Esophagus muscularis mucosa (tissue), 4 donors: Measurements from ENCODE around the gene CXCL16. TPM values are rescaled to one million over a fixed set of nuclear protein-coding genes. Genes with fewer than 3 reads are reported as not detected.

Source experiments
- DNase-seq: peaks from one replicate; pipeline ENCODE4 v3.0.0-alpha.2; 2017; ENCODE audit errors: extremely low spot score
- H3K27ac ChIP-seq, 4 donors: fragments of 200-600 bp; sonication (generic); replicated peaks in 1 of 4; 1 replicate in 3 of 4; 2 replicates in 1 of 4; pipeline ENCODE4 v1.5.1; 2016 to 2019; ENCODE audit warnings: mild to moderate bottlenecking in 1 of 4
- H3K27me3 ChIP-seq, 4 donors: fragments of 200-600 bp; sonication (generic); one replicate each; pipeline versions ENCODE4 v1.5.1 to v1.6.0; 2016 to 2019
- H3K36me3 ChIP-seq, 4 donors: fragments of 200-600 bp; sonication (generic); one replicate each; pipeline ENCODE4 v1.5.1; 2016 to 2019
- H3K4me1 ChIP-seq, 4 donors: fragments of 200-600 bp; sonication (generic); one replicate each; pipeline ENCODE4 v1.5.1; 2016 to 2019
- H3K4me3 ChIP-seq, 4 donors: fragments of 200-600 bp; sonication (generic); 1 replicate in 2 of 4; 2 replicates in 2 of 4; pipeline ENCODE4 v1.5.1; 2016 to 2019; ENCODE audit warnings: mild to moderate bottlenecking in 4 of 4, moderate library complexity in 1 of 4
- H3K9me3 ChIP-seq, 4 donors: fragments of 200-600 bp; sonication (generic); 1 replicate in 3 of 4; 2 replicates in 1 of 4; pipeline ENCODE4 v1.5.1; 2016 to 2019
- CTCF ChIP-seq, 3 experiments: fragments of 200-600 bp in 2 of 3; fragments of 450-650 bp in 1 of 3; sonication (generic) in 2 of 3; IDR thresholded peaks; one replicate each; pipeline ENCODE4 v1.5.1; 2017 to 2019; ENCODE audit warnings: antibody characterized with exemption in 3 of 3, mild to moderate bottlenecking in 2 of 3, moderate library complexity in 1 of 3
- EP300 ChIP-seq: sonication (generic); formaldehyde crosslinking; IDR thresholded peaks from one replicate; pipeline ENCODE4 v1.6.1; 2017; ENCODE audit warnings: antibody characterized with exemption
- POLR2A ChIP-seq: fragments of 450-650 bp; IDR thresholded peaks from one replicate; pipeline ENCODE4 v1.6.1; 2017; ENCODE audit warnings: antibody characterized with exemption, moderate library complexity, mild to moderate bottlenecking, low read depth
- POLR2AphosphoS5 ChIP-seq, 2 donors: sonication (generic); formaldehyde crosslinking; IDR thresholded peaks; one replicate each; pipeline ENCODE4 v1.6.1; 2017; ENCODE audit warnings: antibody characterized with exemption in 2 of 2
- WGBS: methylation state at CpG from one replicate; pipeline ENCODE4 v1.1.5; 2018; 5-methylcytosine and 5-hydroxymethylcytosine counted together
- intact Hi-C: fragments of 100-400 bp; cut with DNase I; formaldehyde crosslinking; loops from one replicate; pipeline ENCODE4 v1.15.1; 2023
- total RNA-seq, 4 donors: library from RNA; depleted of rRNA; stranded (reverse); fragments of >200 nt; gene quantifications; one replicate each; pipeline versions ENCODE4 v1.1.0 to v1.2.1, GENCODE V29; 2016

CXCL16 gene
- total RNA-seq, 4 donors from 2014 or later: 5.8 to 21.7 (median 9.4) TPM

GRCh38 chr17:4721203-4722135 is 18.3 kb downstream of the CXCL16 start:
- Histone ChIP-seq H3K27me3 (no peaks in the 10 kb centered on the region), H3K36me3 (peaks cover 12 to 45% (median 32%) of the 10 kb centered on the region in 4 donors), H3K4me1 (peaks cover 0 to 5% (median 2%) of the 10 kb centered on the region in 4 donors), H3K4me3 (no peak overlapping the region), H3K27ac (no peak overlapping the region), H3K9me3 (no peaks in the 10 kb centered on the region)
- no peak for TF ChIP-seq POLR2A
- no peak for TF ChIP-seq EP300
- TF ChIP-seq POLR2AphosphoS5 (IDR thresholded peaks at IDR 0.05): no peak
- no peak for TF ChIP-seq CTCF (IDR thresholded peaks at IDR 0.05)
- intact Hi-C loops: no loop called here
- no peak for DNase-seq
- 85% methylated on average over 12 of the region's 20 CpGs for WGBS

GRCh38 chr17:4720787-4721186 is 18.9 kb downstream of the CXCL16 start:
- WGBS: 93% methylated on average over 7 of the region's 7 CpGs
- no peak for TF ChIP-seq POLR2A
- no peak for TF ChIP-seq POLR2AphosphoS5 (IDR thresholded peaks at IDR 0.05)
- no peak for TF ChIP-seq EP300
- TF ChIP-seq CTCF (IDR thresholded peaks at IDR 0.05): no peak
- H3K27ac ChIP-seq: no peak overlapping the region
- intact Hi-C loops: no loop called here
- no peaks in the 10 kb centered on the region for H3K27me3 ChIP-seq
- no peak for DNase-seq
- H3K9me3 ChIP-seq: no peaks in the 10 kb centered on the region
- H3K4me3 ChIP-seq: no peak overlapping the region
- H3K36me3 ChIP-seq: peaks cover 17 to 52% (median 38%) of the 10 kb centered on the region in 4 donors
- peaks cover 0 to 5% (median 2%) of the 10 kb centered on the region in 4 donors for H3K4me1 ChIP-seq

GRCh38 chr17:4719684-4720221 is 20.0 kb downstream of the CXCL16 start:
- TF ChIP-seq POLR2A: no peak
- TF ChIP-seq EP300: no peak
- TF ChIP-seq CTCF (IDR thresholded peaks at IDR 0.05): no peak
- Histone ChIP-seq H3K9me3 (no peaks in the 10 kb centered on the region), H3K4me1 (peaks cover 0 to 7% (median 2%) of the 10 kb centered on the region in 4 donors), H3K27me3 (no peaks in the 10 kb centered on the region), H3K36me3 (peaks cover 17 to 54% (median 39%) of the 10 kb centered on the region in 4 donors), H3K27ac (no peak overlapping the region), H3K4me3 (no peak overlapping the region)
- no peak for DNase-seq
- WGBS: 66% methylated on average over 10 of the region's 15 CpGs
- intact Hi-C loops: no loop called here

GRCh38 chr17:4719146-4719545 is 20.6 kb downstream of the CXCL16 start:
- 86% methylated on average over 10 of the region's 10 CpGs for WGBS
- H3K27ac ChIP-seq: no peak overlapping the region
- no peaks in the 10 kb centered on the region for H3K9me3 ChIP-seq
- no peaks in the 10 kb centered on the region for H3K27me3 ChIP-seq
- H3K36me3 ChIP-seq: peaks cover 17 to 54% (median 39%) of the 10 kb centered on the region in 4 donors
- intact Hi-C loops: no loop called here
- TF ChIP-seq POLR2AphosphoS5 (IDR thresholded peaks at IDR 0.05) (no peak), EP300 (no peak), CTCF (IDR thresholded peaks at IDR 0.05) (no peak)
- no peak for DNase-seq
- H3K4me3 ChIP-seq: no peak overlapping the region
- H3K4me1 ChIP-seq: peaks cover 0 to 7% (median 2%) of the 10 kb centered on the region in 4 donors
